LNCAP (cell line): ENCODE data around the gene COP1.

Source experiments
- TF ChIP-seq, protein P1 (sequence below): fragments of 450-650 bp; IDR thresholded peaks from 2 replicates; pipeline ENCODE4 v1.5.1; 2017; ENCODE audit warnings: mild to moderate bottlenecking

Gene COP1

DNA sequence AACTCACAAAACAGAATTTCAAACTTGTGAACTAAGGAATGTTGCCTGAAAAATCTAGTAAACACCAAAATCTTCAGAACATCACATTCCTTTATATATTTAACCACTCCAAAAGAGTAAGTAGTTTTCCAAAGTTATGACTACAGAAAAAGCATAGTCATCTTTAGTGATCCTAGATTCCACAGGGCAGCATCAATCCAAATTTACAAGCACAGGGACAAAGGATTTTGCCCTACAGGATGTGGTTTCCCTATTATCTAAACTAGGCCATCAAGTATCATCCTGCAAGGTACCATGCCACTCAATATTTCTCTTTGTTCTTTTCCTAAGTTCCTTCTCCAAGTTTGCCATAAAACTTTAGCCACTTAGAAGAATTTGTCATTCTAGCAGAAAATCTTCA lies 33.0 kb downstream of the COP1 start:
- TF ChIP-seq, protein P1, sequence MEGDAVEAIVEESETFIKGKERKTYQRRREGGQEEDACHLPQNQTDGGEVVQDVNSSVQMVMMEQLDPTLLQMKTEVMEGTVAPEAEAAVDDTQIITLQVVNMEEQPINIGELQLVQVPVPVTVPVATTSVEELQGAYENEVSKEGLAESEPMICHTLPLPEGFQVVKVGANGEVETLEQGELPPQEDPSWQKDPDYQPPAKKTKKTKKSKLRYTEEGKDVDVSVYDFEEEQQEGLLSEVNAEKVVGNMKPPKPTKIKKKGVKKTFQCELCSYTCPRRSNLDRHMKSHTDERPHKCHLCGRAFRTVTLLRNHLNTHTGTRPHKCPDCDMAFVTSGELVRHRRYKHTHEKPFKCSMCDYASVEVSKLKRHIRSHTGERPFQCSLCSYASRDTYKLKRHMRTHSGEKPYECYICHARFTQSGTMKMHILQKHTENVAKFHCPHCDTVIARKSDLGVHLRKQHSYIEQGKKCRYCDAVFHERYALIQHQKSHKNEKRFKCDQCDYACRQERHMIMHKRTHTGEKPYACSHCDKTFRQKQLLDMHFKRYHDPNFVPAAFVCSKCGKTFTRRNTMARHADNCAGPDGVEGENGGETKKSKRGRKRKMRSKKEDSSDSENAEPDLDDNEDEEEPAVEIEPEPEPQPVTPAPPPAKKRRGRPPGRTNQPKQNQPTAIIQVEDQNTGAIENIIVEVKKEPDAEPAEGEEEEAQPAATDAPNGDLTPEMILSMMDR: no peak

- TF ChIP-seq, protein P1: no peak
These were observed 34.9 kb downstream of the COP1 start for GRCh38 chr1:176172215-176172614.

- TF ChIP-seq, protein P1: no peak
These were observed 39.9 kb downstream of the COP1 start for GRCh38 chr1:176167210-176167609.

DNA sequence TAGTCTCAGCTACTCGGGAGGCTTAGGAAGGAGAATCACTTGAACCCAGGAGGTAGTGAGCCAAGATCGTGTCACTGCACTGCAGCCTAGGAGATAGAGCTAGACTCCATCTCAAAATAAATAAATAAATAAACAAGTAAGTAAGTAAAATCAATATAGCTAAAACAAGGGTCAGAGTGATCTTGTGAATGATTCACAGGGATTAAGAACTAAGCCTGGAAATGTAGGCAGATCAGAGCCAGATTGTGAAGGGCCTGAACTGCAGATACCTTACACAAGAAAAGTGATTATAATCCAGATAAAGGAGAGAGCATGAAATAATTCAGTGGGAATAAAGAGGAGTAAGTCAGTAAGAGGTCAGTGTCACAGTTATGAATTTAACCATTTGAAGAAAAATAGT lies 41.5 kb downstream of the COP1 start:
- TF ChIP-seq, protein P1: no peak

DNA sequence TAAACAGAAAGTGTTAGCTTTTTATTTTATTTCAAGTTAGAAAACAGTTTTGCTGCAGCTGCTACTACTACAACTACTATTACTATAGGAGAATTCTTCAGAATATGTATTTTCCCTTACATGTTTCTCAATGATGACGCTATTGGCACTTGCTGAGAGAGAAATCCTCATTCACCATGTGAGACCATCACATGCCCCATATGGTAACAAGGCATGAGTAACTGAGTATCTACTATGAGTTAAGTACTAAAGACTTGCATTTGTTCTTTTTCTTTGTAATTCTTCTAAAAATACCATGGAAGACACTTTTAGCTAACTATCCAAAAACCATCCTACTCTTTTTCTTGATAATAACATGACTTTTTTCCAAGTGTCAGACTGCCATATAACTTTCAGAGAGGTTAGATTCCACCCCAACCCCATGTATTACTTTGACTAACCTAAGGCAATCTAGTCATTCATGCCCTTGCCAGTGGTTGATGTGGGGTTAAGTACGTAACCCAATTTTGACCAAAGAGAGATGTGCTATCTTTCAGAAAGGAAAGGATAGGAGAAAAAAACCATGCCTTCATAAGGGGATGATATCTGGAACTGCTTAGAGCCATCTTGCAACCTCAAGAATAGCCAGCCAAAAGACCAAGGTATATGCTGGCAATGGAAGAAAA lies 42.9 kb downstream of the COP1 start:
- TF ChIP-seq, protein P1: no peak

GRCh38 chr1:176159993-176160392 lies 47.1 kb downstream of the COP1 start:
- TF ChIP-seq, protein P1: no peak

DNA sequence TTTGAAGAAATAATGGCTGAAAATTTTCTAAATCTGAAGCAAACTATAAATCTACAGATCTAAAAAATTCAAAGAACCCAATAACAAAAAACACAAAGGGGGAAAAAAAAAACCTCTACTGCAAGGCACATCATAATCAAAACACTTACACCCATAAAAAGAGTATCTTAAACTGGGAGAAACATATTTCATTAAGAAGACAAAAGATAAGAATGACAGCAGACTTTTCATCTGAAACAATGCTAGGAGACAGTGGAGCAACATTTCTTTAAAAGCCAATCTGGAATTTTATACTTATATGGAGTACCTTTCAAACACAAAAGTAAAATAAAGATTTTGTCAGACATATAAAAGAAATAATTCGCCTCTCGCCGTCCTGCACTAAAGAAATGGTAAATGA lies 49.1 kb downstream of the COP1 start:
- TF ChIP-seq, protein P1: no peak
